ENCODE results near the gene IL17REL.

IL17REL gene

DNA sequence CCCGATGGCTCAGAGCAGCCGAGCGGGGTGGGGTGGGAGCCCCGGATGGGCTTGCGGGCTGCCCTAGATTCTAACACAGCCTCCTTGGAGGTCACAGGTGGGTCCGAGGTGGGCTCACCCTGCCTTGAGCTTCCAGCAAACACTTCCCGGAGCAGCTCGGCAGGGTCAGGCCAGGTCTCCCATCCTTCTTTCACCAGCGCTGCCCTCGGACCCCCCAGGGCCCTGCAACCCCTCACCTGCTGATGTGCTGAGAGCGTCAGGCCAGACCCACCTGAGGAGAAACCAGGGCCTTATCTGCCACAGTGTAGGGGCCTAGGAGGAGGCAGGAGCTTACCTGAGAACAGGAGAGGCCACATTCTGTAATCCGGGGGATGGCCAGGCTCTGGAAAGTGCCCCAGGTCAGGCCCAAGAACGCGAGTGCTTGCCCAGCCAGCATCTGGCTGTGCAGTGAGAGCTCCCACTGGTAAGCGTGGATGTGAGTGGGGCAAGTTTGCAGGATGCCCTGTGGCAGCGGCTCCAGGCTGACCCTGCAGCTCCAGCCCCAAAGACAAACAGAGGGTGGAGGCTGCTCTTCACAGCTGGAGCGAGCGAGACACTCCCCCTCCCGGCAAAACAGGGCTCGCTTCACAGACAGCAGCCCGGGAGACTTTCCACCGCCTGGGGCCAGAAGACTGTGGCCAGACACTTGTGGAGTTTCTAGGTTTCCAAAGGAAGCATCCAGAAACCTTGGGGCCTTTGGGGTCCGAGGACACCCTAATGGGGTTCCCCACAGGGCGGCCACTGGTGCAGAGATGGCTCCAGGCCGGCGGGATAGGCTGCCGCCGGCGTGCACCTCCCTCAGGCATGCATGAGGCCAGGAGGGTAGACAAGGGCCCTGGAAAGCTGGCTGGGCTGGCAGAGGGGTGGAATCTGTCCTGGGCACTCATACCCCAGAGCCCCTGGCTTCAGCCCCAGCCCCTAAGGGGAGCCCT, at the start of gene IL17REL:
Gene IL17REL, minus strand, starts transcription at position 555 of the 971 bp plus-strand sequence. Its CDS starts 119 bp downstream, at position 436.
- no peak for DNase-seq

DNA sequence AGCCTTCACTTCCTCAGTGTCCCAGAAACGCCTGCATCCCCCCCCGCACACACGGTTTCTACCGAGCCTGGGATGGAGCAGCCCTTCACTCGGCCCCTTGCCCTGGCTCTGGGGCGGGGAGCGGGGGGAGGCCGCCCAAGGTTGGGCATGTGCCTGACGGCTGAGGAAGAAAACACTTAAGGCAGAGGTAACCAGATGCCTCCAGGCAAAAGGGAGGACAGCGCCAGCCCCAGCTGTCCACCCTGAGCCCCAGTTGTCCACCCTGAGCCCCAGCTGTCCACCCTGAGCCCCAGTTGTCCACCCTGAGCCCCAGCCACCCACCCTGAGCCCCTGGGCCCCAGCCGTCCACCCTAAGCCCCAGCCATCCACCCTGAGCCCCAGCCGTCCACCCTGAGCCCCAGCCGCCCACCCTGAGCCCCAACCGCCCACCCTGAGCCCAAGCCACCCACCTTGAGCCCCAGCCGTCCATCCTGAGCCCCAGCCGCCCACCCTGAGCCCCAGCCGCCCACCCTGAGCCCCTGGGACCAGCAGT, 49.3 kb upstream of the IL17REL start:
- peak; percentile 46 to 50 for DNase-seq

DNA sequence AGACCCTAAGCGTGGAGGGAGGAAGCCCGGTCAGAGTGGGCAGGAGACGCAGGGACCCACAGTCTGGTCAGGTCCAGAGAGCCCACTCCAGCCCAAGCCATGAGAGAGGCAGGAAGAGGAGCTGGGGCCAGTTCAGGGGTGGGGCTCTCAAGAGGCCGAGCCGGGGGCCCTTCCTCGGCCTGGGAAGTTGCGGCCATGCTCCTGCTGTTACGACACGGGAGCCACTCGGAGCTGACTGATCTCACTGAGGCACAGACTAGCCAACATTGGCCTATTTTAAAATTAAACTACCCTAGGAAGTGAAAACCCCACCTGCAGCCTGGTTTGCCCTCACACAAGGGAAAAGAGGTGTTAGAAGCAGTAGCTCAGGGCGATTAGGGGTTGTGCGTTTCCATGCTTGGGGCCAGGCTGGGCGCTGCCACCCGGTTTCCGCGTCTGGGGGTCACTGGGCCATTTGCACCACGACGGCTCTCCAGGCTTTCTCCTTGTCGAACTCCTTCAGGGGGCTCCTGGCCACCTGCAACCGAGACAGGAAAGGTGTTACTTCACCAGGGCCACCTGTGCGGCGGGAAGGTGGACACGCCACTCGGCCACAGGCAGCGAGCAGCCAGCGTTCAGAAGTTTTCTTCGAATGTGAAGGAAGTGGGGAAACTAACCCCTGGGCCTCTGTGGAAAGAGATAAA, 48.7 kb upstream of the IL17REL start:
- no peak for DNase-seq

DNA sequence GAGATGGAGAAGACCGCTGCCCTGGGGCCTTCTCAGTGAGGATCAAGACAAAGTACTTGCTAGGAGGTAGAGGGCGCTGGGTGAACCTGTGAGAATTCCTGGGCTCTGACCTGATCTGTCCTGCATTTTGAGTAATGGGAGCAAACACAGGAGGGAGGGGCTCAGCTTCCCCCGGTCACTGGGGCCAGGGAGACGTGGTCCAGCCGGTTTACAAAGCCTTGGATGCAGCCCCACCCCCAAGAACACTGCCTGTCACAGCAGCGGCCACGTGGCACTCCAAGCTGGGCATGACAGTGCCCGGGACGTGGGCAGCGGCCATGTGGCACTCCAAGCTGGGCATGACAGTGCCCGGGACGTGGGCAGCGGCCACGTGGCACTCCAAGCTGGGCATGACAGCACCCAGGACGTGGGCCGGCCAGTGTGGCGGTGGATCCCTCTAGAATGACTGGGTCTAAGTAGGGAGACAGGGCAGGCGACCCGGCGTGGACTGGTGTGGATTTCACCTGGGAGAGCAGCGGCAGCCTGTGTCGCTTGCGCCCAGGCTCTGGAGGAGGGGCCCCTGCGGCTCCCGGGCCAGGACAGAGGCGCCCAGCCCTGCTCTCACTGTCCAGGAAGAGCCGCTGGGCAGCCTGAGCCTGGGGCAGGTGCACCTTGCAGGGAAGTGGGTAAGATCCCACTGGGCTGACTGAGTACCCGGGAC, 48.0 kb upstream of the IL17REL start:
- DNase-seq = no peak

DNA sequence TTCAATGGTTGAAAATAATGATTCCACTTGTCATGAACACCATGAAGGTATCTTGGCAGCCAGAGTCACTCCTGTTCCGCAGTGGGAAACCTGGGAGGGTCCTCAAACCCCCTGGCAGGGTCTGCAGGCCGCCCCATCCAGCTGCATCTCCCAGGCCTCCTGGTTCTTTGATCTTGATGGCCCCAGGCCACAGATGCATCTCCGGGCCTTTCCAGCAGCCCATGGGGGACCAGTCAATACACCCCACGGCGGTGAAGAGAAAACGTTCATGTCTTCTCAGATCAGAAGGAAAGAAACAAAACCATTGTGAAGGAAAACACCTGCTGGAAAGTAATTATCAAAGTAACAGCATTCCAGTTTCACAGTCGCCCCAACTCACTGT, 47.3 kb upstream of the IL17REL start:
- DNase-seq = no peak

DNA sequence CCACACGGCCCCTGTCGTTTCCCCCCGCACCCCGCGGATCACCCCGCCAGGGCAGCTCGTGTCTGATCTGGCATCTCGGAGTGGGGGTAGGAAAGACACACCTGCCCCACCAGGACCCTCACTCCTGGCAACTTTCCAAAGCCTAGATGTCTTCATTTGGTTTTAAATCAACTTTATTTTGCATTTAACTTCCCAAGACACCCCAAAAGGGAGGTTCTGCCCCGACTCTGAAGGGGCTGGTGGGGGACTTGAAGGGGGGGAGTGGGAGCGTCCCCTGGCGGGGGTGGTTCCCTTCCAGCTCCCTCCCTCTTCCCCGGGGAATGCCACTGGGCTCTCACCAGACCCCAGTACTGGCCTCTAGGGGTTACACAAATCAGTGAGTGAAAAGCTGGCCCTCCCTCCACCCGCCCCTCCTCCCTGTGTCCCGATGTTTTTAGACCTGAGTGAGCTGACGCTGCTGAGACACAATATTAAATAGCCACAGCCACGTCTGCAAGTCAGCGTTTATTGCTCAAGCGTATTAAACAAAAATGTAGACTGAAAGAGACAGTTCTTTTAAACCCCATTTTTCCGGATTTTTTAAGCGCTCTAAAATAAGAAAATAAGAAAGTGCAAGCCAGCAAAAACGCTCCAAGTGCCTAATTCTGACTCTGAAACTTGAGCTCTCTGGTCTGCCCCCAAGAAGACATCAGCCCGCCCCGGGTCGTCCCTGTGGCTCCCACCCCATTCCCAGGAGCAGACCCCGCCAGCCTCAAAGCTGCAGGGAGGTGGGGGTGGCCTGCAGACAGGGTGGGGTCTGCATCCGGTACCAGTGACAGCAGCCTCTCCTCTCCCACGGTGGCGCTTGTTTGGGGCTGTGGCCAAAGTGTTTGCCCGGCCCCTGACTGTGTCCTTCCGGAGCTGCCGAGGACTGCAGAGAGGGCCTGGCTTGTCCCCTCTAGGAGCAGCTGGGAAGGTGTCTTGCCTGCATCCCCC, 46.6 kb upstream of the IL17REL start:
- DNase-seq = peak in 1 of 2 experiments; percentile 7

DNA sequence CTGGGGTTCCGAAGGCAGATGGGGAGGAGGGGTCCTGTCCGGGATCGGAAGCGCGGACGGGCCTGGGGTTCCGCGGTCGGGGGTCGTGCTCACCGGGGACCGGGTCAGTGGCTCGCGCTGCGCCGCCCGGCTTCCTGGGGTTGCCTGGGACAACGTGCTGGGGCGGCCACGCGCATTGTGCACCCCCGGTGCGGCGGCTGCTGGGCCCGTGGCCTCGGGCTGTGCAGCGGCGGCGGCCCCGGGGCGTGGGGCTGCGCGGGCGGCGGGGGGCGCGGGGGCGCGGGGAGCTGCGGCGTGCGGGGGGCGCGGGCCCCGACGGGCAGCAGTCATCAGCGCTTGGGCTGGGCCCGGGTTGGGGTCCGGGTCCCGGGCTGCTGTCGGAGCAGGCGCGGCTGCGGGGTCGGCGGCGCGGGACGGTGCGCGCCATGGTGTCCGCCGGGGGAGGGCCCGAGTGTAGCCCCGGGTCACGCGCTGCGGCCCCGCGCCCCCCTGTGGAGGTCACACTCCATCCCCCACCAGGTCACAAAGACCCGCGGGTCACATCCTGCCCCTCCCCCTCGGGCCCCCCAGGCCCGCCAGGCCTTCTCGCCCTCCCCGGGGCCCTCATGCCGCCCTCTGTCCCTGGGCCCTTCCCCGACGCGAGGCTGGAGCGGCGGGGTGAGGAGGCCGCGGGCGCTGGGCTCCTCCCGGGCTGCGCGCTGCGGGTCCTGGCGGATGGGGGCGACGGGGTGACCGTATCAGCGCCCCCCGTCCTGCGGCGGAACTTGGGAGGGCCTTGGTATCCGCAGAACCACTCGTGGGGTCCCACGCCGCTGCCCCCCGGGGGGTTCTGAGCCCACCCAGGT, 45.7 kb upstream of the IL17REL start, which contains the start of gene TTLL8:
Gene TTLL8, minus strand, starts transcription at position 238 of the 845 bp plus-strand sequence.
- no peak for DNase-seq

DNA sequence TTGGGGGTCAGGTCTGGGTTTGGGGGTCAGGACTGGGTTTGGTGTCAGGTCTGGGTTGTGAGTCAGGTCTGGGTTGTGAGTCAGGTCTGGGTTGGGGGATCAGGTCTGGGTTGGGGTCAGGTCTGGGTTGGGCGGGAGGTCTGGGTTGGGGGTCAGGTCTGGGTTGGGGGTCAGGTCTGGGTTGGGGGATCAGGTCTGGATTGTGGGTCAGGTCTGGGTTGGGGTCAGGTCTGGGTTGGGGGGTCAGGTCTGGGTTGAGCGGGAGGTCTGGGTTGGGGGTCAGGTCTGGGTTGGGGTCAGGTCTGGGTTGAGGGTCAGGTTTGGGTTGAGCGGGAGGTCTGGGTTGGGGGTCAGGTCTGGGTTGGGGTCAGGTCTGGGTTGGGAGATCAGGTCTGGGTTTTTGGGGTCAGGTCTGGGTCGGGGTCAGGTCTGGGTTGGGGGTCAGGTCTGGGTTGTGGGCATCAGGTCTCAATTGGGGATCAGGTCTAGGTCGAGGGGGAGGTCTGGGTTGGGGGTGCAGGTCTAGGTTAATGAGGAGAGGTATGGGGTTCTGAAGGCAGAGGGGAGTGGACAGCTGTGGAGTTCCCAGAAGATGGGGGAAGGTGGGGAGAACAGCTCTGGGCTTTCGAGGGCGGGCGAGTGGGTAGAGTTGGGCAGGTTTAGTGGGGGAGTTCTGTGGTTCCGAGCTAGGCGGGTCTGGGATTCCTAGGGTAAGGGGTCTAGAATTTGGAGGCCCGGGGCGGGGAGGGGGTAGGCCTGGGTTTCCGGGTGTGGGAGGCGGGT, 44.9 kb upstream of the IL17REL start:
- DNase-seq = no peak

DNA sequence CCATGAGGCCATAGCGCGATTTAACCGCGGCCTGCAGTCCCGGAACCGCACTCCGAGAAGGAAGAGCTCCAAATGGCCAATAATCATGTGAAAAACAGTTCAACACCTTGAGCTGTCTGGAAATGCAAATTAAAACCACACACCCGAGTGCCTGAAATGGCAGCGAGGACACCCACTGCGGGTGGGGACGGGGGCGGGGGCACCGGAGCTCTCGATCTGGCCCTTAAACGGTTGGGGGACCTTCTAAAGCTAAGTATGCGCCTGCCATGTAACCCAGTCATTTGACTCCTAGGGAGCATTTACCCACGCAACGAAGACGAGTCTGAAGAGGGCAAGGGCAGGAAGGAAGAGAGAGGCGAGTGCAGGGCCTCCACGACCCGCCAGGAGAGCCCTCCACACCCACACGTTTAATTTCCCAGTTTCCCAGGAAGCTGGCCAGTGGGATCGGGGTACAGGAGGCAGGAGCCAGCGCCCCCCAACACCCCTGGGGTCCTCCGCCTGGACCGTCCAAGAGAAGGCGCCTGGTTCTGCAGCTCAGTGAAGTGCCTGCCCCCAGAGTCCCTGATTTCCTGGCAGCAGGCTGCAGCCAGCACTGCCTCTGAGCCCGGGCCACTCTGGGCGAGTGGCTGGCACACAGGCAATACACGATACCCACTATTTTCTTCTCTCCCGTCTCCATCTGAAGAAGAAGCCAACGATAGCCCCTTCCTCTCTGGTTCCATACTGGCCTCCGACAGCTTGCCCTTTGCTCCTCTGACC, 43.8 kb upstream of the IL17REL start:
- no peak for DNase-seq

DNA sequence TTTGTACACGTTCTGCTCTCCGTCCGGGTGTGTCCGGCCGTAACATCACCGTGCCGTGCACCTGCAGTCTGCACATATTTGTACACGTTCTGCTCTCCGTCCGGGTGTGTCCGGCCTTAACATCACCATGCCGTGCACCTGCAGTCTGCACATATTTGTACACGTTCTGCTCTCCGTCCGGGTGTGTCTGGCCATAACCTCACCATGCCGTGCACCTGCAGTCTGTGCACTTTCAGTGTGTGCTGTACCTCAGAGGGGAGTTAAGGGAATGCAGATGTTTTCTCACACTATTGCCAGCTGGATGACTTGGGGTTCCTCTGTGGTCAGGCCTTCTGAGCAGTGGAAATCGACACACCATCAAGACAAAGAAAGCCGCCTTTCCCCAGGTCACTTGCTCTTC, 41.3 kb upstream of the IL17REL start:
- DNase-seq = no peak

DNA sequence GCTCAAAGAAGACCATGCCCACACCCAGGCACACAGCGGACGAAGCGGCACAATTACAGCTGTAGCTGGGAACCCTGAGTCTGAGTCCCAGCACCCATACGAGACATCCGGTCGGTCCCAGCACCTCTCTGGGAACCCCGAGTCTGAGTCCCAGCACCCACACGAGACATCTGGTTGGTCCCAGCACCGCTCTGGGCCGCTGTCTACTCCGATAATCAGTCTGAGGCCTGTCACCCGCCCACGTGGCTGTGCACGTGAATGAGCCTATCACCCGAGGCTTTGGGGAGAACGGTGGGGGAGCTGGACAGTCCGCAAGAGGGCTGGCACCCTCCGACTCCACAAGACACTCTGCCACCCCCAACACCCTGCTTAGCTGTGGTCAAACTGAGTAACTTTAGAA, 39.4 kb upstream of the IL17REL start:
- no peak for DNase-seq

DNA sequence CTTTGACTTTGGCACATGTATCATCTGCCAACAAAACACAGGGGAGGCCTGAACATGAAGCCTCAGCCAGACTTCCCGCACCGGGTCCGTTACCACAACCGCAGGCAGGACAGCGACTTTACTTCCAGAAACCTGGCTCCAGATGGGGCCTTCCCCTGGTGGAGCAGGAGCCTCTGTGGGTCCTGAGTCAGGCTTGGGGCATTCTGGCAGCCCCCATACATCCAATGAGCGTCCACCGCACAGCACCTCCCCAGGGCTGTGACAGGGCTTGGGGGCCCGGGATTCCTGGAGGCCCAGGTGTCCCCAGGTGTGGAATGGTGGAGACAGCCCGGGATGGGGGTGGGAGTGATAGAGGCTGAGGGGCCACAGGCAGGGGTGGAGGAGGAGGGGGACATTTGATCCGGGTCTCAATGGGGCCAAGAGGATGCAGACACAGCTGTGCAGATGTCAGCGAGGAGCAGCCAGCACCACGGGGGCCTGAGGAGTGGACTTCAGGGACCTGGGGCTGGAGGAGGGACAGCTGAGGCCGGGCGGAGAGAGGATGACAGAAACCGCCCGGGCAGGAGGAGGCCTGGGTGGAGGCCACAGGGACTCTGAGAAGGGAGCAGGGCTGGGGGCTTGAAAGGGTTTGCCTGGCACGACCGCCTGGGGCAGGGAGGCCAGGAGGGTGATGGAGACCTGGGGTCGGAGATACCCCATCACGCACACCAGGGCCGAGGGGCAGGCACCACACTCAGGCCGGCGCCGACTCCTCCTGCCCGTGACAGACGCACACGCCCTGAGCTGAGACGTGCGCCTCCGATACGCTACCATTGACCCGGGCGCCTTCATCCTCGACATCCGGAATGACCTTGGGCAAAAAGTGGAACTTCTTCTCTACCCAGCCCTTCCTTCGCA, 37.0 kb upstream of the IL17REL start:
- no peak for DNase-seq

DNA sequence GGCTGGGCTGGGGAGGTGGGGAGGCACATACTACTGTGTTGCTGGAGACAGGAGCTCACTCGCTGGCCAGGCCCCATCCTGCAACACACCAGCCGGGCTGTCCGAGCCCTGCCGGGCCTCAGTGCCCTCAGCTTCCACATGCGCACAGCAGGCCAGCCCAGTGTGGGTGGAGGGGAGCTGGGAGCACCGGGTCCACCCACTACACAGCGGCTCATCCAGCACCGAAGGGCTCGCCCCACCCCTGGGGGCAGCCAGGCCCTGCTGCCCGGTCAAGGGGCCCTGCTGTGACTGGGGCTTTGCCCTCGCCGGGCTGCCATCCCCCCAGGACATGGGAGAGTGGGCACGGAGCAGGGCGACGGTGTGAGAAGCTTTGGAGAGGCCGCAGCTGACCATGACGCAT, 36.3 kb upstream of the IL17REL start:
- no peak for DNase-seq

DNA sequence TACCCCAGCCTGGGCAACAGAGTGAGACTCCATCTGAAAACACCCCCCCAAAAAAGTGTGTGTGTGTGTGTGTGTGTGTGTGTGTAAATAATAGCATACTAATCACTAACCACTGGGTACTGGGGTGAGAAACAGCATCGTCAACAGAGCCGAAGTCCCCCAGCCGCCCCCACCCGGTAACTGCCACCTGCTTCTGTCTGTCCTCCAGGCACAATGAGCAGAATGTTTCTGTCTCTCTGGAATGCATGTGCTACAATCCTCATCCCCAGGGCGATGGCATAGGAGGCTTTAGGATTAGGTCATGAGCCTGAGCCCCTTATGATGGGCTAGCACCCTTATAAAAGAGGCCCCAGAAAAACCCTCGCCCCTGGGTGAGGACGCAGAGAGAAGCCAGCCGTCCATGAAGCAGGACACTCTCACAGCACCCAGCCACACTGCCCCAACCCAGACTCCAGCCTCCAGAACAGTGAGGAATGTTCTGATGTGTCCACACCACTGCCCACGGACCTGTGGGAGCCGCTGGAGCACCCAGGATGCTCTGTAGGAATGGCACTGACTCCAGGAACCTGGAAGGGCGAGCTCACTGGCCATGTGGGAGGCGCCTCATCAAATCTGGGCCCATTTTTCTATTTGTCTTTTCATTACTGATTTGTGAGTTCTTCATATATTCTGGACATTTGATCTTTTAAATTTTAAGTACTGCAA, 35.6 kb upstream of the IL17REL start:
- DNase-seq = no peak

DNA sequence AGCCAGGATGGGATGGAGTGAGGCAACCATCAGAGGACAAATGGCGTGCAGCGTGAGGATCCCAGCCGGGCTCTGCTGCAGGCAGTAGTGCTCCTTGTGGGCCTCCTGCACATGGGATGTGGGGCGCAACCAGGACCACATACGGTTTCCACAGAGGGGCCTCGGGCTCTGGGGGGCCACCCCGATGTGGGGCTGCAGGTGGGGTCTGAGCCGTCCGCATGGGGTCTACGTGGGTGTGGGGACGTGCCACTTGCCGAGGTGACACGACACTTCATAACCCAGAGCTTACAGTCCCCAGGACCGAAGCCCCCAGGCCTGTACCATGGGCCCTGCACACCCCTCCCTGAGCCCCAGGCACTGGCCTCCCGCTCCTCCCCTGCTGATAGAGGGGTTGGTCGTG, 34.8 kb upstream of the IL17REL start:
- no peak for DNase-seq

DNA sequence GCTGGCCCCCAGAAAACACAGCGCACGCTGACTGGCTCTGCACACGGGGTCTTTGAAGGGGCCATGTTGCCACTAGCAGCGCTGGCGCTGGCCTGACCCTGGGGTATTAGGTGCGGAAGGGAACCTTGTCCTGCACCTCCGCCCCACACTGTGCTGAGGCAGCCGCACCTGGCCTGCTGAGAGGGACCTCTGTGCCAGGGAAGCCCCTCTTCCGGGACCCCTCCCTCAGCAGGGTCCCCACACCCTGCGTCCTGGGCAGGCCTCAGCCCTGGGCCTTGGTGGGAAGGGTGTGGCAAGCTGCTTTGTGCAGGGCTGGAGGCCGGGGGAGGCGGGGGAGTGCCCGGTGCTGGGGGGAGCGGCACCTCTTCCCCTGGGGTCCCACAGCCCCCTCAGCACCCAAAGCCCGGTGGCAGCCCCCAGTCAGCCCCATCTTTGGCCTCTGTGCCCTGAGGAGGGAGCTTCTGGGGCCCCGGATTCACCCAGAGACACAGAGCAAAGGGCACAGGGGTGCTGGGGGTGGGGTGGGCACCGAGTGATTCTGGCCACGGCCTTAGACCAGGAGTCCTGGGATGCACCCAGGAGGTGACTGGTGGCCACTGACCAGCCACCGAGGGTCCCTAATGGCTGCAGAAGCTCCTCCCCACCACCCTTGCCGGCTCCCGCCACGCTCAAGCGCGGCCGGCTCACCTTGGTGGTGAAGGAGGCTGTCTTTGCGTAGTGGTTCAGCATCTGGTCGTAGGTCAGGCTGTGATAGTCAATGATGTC, 34.1 kb upstream of the IL17REL start:
- DNase-seq = no peak

DNA sequence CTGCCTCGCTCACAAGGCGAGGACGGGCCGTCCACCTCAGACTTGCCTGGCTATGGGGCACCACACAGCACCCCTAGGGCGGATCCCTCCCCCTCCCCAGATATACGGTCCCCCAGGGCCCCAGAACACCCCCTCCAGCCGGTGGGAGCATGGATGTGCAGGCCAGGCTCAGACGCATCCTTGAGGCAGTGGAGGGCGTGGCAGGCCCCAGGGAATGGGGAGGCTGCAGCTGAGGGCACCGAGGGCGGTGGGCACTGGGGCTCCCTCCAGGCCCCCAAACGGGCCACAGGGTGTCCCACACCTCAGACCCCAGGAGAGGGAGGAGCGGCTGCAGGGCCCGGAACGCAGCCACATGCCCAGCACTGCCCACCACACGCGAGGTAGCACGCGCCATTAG, 33.5 kb upstream of the IL17REL start:
- DNase-seq = no peak

All from Kasumi-1 (cell line).